Right atrium auricular region (tissue), 2 donors: ENCODE results near the gene ZNF319. TPM values are rescaled to one million over a fixed set of nuclear protein-coding genes. Genes with fewer than 3 reads are reported as not detected.

ENCODE experiments used
- DNase-seq: peaks from one replicate; pipeline ENCODE4 v3.0.0-alpha.2; 2019; ENCODE audit warnings: low spot score
- H3K27ac ChIP-seq, 2 donors: fragments of 200-600 bp; sonication (generic); 1 replicate in 1 of 2; 2 replicates in 1 of 2; pipeline ENCODE4 v1.5.1; 2016 to 2019
- H3K27me3 ChIP-seq, 2 donors: fragments of 200-600 bp; sonication (generic); one replicate each; pipeline versions ENCODE4 v1.5.1 to v1.6.0; 2017 to 2019
- H3K36me3 ChIP-seq: fragments of 200-600 bp; sonication (generic); one replicate; pipeline ENCODE4 v1.5.1; 2016
- H3K4me1 ChIP-seq, 2 donors: fragments of 200-600 bp; sonication (generic); one replicate each; pipeline versions ENCODE4 v1.5.1 to v1.6.0; 2017 to 2019
- H3K4me3 ChIP-seq, 2 donors: fragments of 200-600 bp; sonication (generic); 1 replicate in 1 of 2; 2 replicates in 1 of 2; pipeline ENCODE4 v1.5.1; 2017 to 2019; ENCODE audit warnings: mild to moderate bottlenecking in 1 of 2, moderate library complexity in 1 of 2
- H3K9me3 ChIP-seq, 2 donors: fragments of 200-600 bp; sonication (generic); one replicate each; pipeline ENCODE4 v1.5.1; 2019
- CTCF ChIP-seq, 2 donors: fragments of 200-600 bp; sonication (generic); IDR thresholded peaks; one replicate each; pipeline ENCODE4 v1.5.1; 2019; ENCODE audit warnings: antibody characterized with exemption in 2 of 2
- total RNA-seq, 2 donors: library from RNA; depleted of rRNA; stranded (reverse); fragments of >200 nt; gene quantifications; one replicate each; pipeline ENCODE4 v1.1.0, GENCODE V29; 2016

The ZNF319 gene
- total RNA-seq, 2 donors from 2014 or later = 5.1 to 6.6 TPM

DNA sequence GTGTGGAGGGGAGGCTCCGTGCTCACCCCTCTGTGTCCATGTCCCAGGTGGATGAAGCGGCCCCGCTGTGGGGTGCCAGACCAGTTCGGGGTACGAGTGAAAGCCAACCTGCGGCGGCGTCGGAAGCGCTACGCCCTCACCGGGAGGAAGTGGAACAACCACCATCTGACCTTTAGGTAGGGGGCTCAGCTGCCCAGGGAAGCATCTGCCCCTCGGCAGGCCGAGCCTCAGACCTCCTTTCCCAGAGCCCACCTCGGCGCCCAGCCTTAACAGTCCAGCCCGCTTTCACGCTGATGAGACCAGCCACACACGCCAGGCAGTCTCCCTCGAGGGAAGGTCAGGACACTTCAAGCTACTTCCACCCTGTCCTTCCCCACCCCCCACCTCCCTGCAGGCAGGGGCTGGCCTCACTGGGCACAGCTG lies 37.8 kb upstream of the ZNF319 start:
- Histone ChIP-seq H3K9me3 (no peaks in the 10 kb centered on the region), H3K4me3 (no peak overlapping the region), H3K4me1 (peaks cover 0 to 34% of the 10 kb centered on the region in 2 donors), H3K27ac (no peak overlapping the region), H3K27me3 (no peaks in the 10 kb centered on the region), H3K36me3 (peaks cover 41% of the 10 kb centered on the region)
- no peak for DNase-seq
- no peak for TF ChIP-seq CTCF (IDR thresholded peaks at IDR 0.05)

- no peak for TF ChIP-seq CTCF (IDR thresholded peaks at IDR 0.05)
- peaks cover 34% of the 10 kb centered on the region for H3K36me3 ChIP-seq
- no peak overlapping the region for H3K27ac ChIP-seq
- H3K4me1 ChIP-seq = peaks cover 0 to 41% of the 10 kb centered on the region in 2 donors
- H3K27me3 ChIP-seq = no peaks in the 10 kb centered on the region
- H3K4me3 ChIP-seq = no peak overlapping the region
- DNase-seq = no peak
- H3K9me3 ChIP-seq = no peaks in the 10 kb centered on the region
These were observed 37.0 kb upstream of the ZNF319 start for GRCh38 chr16:58037365-58038057.

DNA sequence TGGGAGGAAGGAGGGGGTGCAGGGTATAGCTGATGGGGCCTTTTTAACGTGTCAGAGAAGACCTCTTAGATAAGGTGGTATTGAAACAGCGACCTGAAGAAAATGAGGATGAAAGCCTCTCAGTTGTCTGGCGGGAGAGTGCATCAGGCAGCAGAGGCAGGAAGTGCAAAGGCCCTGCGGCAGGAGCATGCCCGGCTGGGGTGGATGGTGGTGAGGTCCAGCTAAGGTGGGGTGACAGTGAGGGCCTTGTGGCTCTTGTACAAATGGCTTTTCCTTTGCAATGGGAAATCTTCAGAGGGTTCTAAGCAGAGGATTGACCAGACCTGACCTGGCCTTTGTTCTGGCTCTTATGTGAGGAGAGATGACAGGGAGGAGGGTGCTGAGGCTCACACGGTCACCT lies 36.5 kb upstream of the ZNF319 start:
- no peak for TF ChIP-seq CTCF (IDR thresholded peaks at IDR 0.05)
- peaks cover 0 to 47% of the 10 kb centered on the region in 2 donors for H3K4me1 ChIP-seq

DNA sequence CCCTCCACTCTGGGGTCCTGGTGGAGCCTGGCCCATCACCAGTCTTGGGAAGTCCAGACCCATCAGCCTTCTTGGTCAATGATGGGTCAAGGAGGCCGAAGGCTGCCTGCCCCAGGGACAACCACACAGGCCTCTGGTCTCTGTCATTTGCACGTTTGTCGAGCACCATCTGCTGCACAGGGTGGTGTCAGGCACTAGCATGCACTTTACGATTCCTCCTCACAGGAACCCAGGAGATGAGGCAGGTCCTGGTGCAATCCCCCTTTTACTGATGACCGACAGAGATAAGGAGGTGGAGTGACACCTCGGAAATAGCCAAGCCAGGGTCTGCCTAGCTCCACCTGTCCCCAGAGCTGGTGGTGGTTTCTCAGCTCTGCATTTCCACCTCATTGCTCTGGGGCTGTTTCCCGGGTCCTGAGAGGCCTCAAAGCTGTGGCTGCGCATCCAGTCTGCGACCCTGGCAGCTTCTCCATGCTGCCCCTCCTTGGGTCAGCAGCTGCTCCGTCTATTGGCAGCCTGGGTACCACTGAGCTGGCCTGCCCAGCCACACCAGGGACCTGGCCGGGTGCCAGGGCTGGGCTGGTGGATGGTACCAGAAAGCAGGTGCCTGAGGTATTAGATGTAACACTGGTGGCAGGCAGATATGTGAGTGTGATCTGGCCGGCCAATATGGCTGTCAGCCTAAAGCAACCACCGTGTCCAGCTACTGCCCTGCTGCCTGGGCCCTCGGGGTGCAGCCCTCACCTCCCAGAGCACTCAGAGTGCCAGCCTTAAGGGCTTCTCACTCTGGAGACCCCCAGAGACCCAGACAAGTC lies 35.1 kb upstream of the ZNF319 start:
- Histone ChIP-seq H3K27me3 (no peaks in the 10 kb centered on the region), H3K4me3 (no peak overlapping the region), H3K9me3 (no peaks in the 10 kb centered on the region), H3K27ac (peak overlapping the region; percentile 83 to 91), H3K36me3 (peaks cover 18% of the 10 kb centered on the region), H3K4me1 (peaks cover 0 to 59% of the 10 kb centered on the region in 2 donors)
- peak in 1 of 2 donors; percentile 19 for TF ChIP-seq CTCF (IDR thresholded peaks at IDR 0.05)
- no peak for DNase-seq

More for the DNA sequence above, 36.5 kb upstream of the ZNF319 start:
- peaks cover 28% of the 10 kb centered on the region for H3K36me3 ChIP-seq
- H3K4me3 ChIP-seq = no peak overlapping the region
- no peaks in the 10 kb centered on the region for H3K9me3 ChIP-seq
- DNase-seq = no peak
- H3K27me3 ChIP-seq = no peaks in the 10 kb centered on the region
- H3K27ac ChIP-seq = no peak overlapping the region

- H3K36me3 ChIP-seq = peaks cover 10% of the 10 kb centered on the region
- peak overlapping the region; percentile 83 to 91 for H3K27ac ChIP-seq
- no peak overlapping the region for H3K4me3 ChIP-seq
- no peak for DNase-seq
- no peak for TF ChIP-seq CTCF (IDR thresholded peaks at IDR 0.05)
- no peaks in the 10 kb centered on the region for H3K9me3 ChIP-seq
- no peaks in the 10 kb centered on the region for H3K27me3 ChIP-seq
- peaks cover 0 to 67% of the 10 kb centered on the region in 2 donors for H3K4me1 ChIP-seq
These were observed 34.3 kb upstream of the ZNF319 start for GRCh38 chr16:58034774-58035173.
